Hepatocyte (in vitro differentiated cells): ENCODE measurements around the gene TAPBPL.
"Not testable (repeated sequence)": the region's sequence is repeated elsewhere in the genome, so short reads cannot be mapped to it uniquely, and the experiment has no call there.

Experiments
- EZH2 ChIP-seq: fragments of 200-600 bp; sonication (generic); IDR thresholded peaks from 2 replicates; pipeline ENCODE4 v1.6.1; 2016; ENCODE audit warnings: antibody characterized with exemption, mild to moderate bottlenecking, borderline replicate concordance
- TF ChIP-seq, protein P1 (sequence below): fragments of 200-600 bp; sonication (generic); IDR thresholded peaks from 2 replicates; pipeline ENCODE4 v1.5.1; 2016; ENCODE audit warnings: antibody characterized with exemption, mild to moderate bottlenecking; ENCODE audit not compliant: poor library complexity

DNA sequence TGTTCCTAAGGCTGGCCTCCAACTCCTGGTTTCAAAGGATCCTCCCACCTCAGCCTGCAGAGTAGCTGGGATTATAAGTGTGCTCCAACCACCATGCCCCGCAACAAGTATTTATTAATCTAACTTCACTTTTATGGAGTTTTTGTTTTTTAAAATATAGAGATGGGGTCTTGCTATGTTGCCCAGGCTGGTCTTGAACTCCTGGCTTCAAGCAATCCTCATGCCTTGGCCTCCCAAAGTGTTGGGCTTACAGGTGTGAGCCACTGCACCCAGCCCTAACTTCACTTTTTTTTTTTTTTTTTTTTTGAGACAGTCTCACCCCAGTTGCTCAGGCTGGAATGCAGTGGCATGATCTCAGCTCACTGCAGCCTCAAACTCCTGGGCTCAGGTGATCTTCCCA lies 38.8 kb downstream of the TAPBPL start:
- TF ChIP-seq EZH2: not testable (repeated sequence)
- TF ChIP-seq, protein P1, sequence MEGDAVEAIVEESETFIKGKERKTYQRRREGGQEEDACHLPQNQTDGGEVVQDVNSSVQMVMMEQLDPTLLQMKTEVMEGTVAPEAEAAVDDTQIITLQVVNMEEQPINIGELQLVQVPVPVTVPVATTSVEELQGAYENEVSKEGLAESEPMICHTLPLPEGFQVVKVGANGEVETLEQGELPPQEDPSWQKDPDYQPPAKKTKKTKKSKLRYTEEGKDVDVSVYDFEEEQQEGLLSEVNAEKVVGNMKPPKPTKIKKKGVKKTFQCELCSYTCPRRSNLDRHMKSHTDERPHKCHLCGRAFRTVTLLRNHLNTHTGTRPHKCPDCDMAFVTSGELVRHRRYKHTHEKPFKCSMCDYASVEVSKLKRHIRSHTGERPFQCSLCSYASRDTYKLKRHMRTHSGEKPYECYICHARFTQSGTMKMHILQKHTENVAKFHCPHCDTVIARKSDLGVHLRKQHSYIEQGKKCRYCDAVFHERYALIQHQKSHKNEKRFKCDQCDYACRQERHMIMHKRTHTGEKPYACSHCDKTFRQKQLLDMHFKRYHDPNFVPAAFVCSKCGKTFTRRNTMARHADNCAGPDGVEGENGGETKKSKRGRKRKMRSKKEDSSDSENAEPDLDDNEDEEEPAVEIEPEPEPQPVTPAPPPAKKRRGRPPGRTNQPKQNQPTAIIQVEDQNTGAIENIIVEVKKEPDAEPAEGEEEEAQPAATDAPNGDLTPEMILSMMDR: not testable (repeated sequence)
